Natural killer cell treated with Interleukin-12 subunit alpha and Interleukin-12 subunit beta and Interleukin-15 and Interleukin-18, amount 100 ng/mL, for 72 hours (primary cell): Measurements from ENCODE around the gene TCP10L. TPM values are rescaled to one million over a fixed set of nuclear protein-coding genes. Genes with fewer than 3 reads are reported as not detected.
"Not testable (repeated sequence)": the region's sequence is repeated elsewhere in the genome, so short reads cannot be mapped to it uniquely, and the experiment has no call there.

ENCODE experiments used
- ATAC-seq, 2 donors: fragments of 150-1000 bp; cut with Tn5 transposase in 1 of 2; sonication (Bioruptor Pico), chemical (Tn5 transposase) in 1 of 2; 2 replicates each; pipeline ENCODE4 v1.10.0; 2021
- DNase-seq: peaks from one replicate; pipeline ENCODE4 v3.0.0; 2022; ENCODE audit warnings: low spot score
- H3K27ac Mint-ChIP-seq, 2 donors: 1 replicate in 1 of 2; 2 replicates in 1 of 2; pipeline ENCODE4 v1.8.0; 2022; ENCODE audit warnings: mixed read lengths in 2 of 2, mild to moderate bottlenecking in 1 of 2, moderate library complexity in 1 of 2
- H3K27me3 Mint-ChIP-seq, 2 donors: 1 replicate in 1 of 2; 2 replicates in 1 of 2; pipeline ENCODE4 v1.8.0; 2022; ENCODE audit warnings: mixed read lengths in 2 of 2
- H3K36me3 Mint-ChIP-seq: one replicate; pipeline ENCODE4 v1.8.0; 2022; ENCODE audit warnings: mixed read lengths
- H3K4me1 Mint-ChIP-seq, 2 donors: 1 replicate in 1 of 2; 2 replicates in 1 of 2; pipeline ENCODE4 v1.8.0; 2022; ENCODE audit warnings: low read depth in 2 of 2, mixed read lengths in 2 of 2, mild to moderate bottlenecking in 1 of 2
- H3K4me3 Mint-ChIP-seq: one replicate; pipeline ENCODE4 v1.8.0; 2022; ENCODE audit warnings: mixed read lengths
- H3K9me3 Mint-ChIP-seq: 2 replicates; pipeline ENCODE4 v1.8.0; 2022; ENCODE audit warnings: mixed read lengths
- total RNA-seq, 2 donors: library from RNA; stranded (reverse); gene quantifications; one replicate each; pipeline ENCODE4 v1.2.3, GENCODE V29; 2022

TCP10L gene
- total RNA-seq, 2 donors from 2014 or later: 1.1 to 1.3 TPM

DNA sequence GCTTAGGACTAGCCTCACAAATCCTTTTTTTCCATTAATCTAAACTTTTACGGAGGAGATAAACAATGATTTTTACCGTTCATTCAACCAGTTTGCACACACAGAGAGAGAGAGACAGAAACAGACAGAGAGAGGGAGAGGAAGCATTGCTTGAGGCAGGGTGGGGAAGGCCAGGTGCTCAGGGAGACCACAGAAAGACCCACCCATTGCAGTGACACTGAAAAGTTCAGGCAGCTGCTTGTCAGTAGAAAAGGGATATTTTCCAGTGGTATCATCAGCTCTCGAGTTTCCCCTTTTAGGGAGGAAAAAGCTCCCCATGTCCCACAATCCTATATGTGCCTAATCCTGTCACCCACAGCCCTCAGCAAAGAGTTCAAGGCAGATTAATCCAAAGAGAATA lies 27.2 kb downstream of the TCP10L start:
- Mint-ChIP-seq H3K9me3 (no peaks in the 10 kb centered on the region), H3K27me3 (no peaks in the 10 kb centered on the region), H3K4me3 (no peak overlapping the region), H3K27ac (no peak overlapping the region), H3K36me3 (no peaks in the 10 kb centered on the region), H3K4me1 (peaks cover 0 to 13% of the 10 kb centered on the region in 2 donors)
- ATAC-seq (no peak), DNase-seq (no peak)

DNA sequence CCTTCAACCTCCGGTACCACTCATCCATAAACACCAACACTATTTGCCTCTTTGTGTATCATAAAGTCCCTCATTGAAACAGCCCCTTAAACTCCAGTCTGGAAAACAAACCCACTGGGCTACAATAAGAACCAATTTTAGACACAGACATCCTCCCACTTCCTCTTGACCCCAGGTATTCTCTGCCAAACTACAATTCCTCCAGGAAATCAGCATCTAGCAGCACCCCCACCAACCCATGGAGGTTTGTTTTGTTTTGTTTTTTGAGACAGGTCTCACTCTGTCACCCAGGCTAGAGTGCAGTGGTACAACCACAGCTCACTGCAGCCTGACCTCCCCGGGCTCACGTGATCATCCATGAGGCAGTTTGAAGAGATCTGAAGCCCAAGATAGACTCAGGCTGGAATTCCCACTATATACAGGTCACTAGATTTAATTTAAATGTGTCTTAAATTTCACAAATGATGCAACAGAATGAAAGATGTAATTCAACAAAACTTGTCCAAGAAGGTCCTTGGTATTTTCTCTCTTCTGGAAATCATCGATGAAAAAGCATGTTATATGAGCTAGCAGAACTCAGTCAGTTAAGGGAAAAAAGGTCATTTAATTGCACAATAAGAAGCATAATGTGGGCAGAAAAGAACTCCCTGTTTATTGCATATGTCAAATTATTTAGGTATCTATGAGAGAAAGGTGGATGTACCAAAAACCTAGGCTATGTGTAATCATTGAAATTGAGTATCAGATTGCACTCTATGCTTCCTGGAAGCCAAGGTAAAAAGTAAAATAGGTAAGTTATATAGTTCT lies 30.3 kb downstream of the TCP10L start:
- H3K9me3 Mint-ChIP-seq: no peaks in the 10 kb centered on the region
- peaks cover 0 to 13% of the 10 kb centered on the region in 2 donors for H3K4me1 Mint-ChIP-seq
- no peaks in the 10 kb centered on the region for H3K27me3 Mint-ChIP-seq
- DNase-seq (no peak), ATAC-seq (no peak)
- H3K36me3 Mint-ChIP-seq: no peaks in the 10 kb centered on the region
- no peak overlapping the region for H3K4me3 Mint-ChIP-seq
- H3K27ac Mint-ChIP-seq: no peak overlapping the region

- no peaks in the 10 kb centered on the region for H3K27me3 Mint-ChIP-seq
- H3K4me1 Mint-ChIP-seq: peaks cover 0 to 17% of the 10 kb centered on the region in 2 donors
- H3K27ac Mint-ChIP-seq: no peak overlapping the region
- no peak for DNase-seq
- H3K36me3 Mint-ChIP-seq: no peaks in the 10 kb centered on the region
- H3K9me3 Mint-ChIP-seq: no peaks in the 10 kb centered on the region
- H3K4me3 Mint-ChIP-seq: no peak overlapping the region
- ATAC-seq: no peak
Observed at GRCh38 chr21:32549886-32550285, 35.4 kb downstream of the TCP10L start.

- Mint-ChIP-seq H3K36me3 (no peaks in the 10 kb centered on the region), H3K9me3 (no peaks in the 10 kb centered on the region), H3K27ac (no peak overlapping the region), H3K4me3 (no peak overlapping the region), H3K4me1 (peaks cover 0 to 13% of the 10 kb centered on the region in 2 donors), H3K27me3 (no peaks in the 10 kb centered on the region)
- DNase-seq (no peak), ATAC-seq (no peak)
Observed at GRCh38 chr21:32549440-32549839, 35.9 kb downstream of the TCP10L start.

DNA sequence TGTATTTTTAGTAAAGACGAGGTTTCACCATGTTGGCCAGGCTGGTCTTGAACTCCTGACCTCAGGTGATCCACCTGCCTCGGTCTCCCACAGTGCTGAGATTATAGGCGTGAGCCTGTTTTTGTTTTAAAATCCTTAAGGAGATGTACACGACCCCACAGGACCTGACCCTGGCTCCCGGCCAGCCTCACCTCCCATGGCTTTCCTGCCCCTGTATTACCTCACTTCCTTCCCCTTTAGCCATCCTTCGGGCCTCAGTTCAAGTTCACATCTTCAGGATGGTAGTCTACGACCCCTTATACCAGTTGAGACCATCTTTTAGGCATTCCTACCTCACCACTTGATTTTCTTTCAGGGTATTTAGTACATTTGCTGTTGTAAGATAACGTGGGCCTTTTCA lies 36.3 kb downstream of the TCP10L start:
- no peak for DNase-seq

DNA sequence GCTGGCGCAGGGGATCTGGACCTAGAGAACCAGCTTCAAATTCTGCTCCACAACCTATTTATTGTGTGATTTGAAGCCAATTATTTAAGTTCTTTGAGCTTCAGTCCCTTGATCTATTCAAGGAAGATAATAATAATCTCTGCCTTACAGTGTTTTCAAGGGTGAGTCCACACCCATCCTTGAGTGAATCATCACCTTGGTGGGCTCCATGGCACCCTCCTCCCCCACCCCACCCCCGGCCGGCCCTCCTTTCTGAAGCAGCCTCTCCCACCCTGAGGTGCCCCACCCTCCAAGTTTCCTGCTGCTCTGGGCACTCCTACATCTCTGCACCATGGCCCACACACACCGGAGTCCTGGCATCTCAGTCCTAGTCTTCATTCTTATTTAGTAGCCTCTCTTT lies 38.3 kb downstream of the TCP10L start:
- no peaks in the 10 kb centered on the region for H3K27me3 Mint-ChIP-seq
- no peak overlapping the region for H3K27ac Mint-ChIP-seq
- peaks cover 0 to 15% of the 10 kb centered on the region in 2 donors for H3K4me1 Mint-ChIP-seq
- no peak overlapping the region for H3K4me3 Mint-ChIP-seq
- DNase-seq (no peak), ATAC-seq (no peak)
- no peaks in the 10 kb centered on the region for H3K36me3 Mint-ChIP-seq
- no peaks in the 10 kb centered on the region for H3K9me3 Mint-ChIP-seq

More for the DNA sequence above, 36.3 kb downstream of the TCP10L start:
- no peaks in the 10 kb centered on the region for H3K9me3 Mint-ChIP-seq
- no peak for ATAC-seq
- H3K4me1 Mint-ChIP-seq: peaks cover 0 to 13% of the 10 kb centered on the region in 2 donors
- no peak overlapping the region for H3K4me3 Mint-ChIP-seq
- no peaks in the 10 kb centered on the region for H3K36me3 Mint-ChIP-seq
- H3K27ac Mint-ChIP-seq: no peak overlapping the region
- no peaks in the 10 kb centered on the region for H3K27me3 Mint-ChIP-seq

DNA sequence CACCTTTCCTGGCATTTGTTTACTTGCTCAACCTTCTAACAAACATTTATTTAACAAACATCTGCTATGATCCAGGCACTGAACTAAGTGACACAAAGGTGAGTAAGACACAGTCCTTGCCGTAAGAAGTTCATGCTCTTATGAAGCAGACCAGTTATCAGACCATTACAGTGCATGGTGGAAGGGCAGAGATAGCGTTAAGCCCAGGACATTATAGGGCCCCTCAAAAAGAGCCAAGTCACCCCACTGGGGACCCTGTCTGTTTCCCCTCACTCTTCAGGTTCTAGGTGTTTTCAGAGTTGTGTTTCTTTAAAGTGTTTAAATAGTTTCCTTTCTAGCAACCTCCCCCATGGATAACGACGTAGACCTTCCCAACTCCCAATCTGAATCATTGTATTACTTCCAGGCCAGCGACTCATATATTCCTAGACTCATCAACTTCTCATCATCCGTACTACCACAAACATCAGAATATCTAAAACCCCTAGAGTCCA lies 39.3 kb downstream of the TCP10L start:
- no peak for DNase-seq
- no peak for ATAC-seq
- no peaks in the 10 kb centered on the region for H3K36me3 Mint-ChIP-seq
- H3K4me3 Mint-ChIP-seq: no peak overlapping the region
- H3K9me3 Mint-ChIP-seq: no peaks in the 10 kb centered on the region
- no peak overlapping the region for H3K27ac Mint-ChIP-seq
- H3K4me1 Mint-ChIP-seq: peaks cover 0 to 15% of the 10 kb centered on the region in 2 donors
- H3K27me3 Mint-ChIP-seq: no peaks in the 10 kb centered on the region

- Mint-ChIP-seq H3K4me1 (peaks cover 0 to 15% of the 10 kb centered on the region in 2 donors), H3K4me3 (no peak overlapping the region), H3K27ac (no peak overlapping the region), H3K9me3 (no peaks in the 10 kb centered on the region), H3K27me3 (no peaks in the 10 kb centered on the region), H3K36me3 (no peaks in the 10 kb centered on the region)
- ATAC-seq (no peak), DNase-seq (no peak)
Observed at GRCh38 chr21:32544697-32545096, 40.6 kb downstream of the TCP10L start.

DNA sequence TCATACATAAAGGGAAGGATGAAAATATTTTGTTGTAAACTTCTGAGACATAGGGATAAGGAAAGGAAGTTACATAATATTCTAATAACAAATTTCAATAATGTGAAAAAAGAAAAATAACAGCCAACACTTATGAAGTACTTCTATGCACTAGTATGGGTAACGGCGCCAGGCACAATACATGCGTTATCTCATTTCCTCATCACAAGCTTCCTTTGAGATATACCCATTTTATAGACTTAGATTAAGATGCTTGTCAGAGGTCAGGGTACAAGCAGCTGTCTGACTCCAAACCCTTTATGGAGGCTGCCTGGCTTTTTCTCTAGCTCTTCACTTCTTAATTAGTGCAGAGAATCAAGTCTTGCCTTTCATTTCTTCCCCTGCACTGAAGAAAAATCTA lies 41.3 kb downstream of the TCP10L start:
- Mint-ChIP-seq H3K9me3 (no peaks in the 10 kb centered on the region), H3K27ac (no peak overlapping the region), H3K4me3 (no peak overlapping the region), H3K36me3 (no peaks in the 10 kb centered on the region), H3K4me1 (peaks cover 2 to 18% of the 10 kb centered on the region in 2 donors), H3K27me3 (no peaks in the 10 kb centered on the region)
- DNase-seq (no peak), ATAC-seq (no peak)

- not testable (repeated sequence) for H3K4me3 Mint-ChIP-seq, DNase-seq, H3K9me3 Mint-ChIP-seq, H3K27me3 Mint-ChIP-seq, H3K27ac Mint-ChIP-seq, ATAC-seq, H3K36me3 Mint-ChIP-seq
- peaks cover 11 to 26% of the 10 kb centered on the region in 2 donors for H3K4me1 Mint-ChIP-seq
Observed at GRCh38 chr21:32543056-32543455, 42.3 kb downstream of the TCP10L start.

GRCh38 chr21:32539378-32539777 lies 45.9 kb downstream of the TCP10L start:
- peaks cover 35 to 37% of the 10 kb centered on the region in 2 donors for H3K4me1 Mint-ChIP-seq
- H3K9me3 Mint-ChIP-seq: no peaks in the 10 kb centered on the region
- peak overlapping the region; percentile 48 to 87 for H3K27ac Mint-ChIP-seq
- H3K27me3 Mint-ChIP-seq: no peaks in the 10 kb centered on the region
- H3K36me3 Mint-ChIP-seq: no peaks in the 10 kb centered on the region
- no peak overlapping the region for H3K4me3 Mint-ChIP-seq
- ATAC-seq (no peak), DNase-seq (no peak)

DNA sequence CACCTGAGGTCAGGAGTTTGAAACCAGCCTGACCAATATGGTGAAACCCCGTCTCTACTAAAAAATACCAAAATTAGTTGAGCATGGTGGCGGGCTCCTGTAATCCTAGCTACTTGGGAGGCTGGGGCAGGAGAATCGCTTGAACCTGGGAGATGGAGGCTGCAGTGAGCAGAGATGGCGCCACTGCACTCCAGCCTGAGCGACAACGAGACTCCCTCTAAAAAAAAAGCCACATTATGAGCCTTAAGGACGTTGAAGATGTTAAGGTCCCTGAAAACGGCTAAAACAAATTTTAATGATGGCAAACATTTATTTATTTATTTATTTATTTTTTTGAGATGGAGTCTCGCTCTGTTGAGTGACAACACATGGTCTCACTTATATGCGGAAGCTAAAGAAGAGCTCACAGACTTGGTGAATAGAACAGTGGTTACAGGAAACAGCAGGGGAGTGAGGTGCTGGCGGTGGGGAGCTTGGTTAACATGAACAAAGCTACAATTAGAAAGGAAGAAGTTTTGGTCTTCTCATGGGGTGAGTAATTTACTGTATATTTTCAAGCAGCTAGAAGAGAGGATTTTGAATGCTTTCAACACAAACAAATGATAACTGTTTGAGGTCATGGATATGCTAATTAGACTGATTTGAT lies 47.1 kb downstream of the TCP10L start:
- ATAC-seq (peak; percentile 92 to 95), DNase-seq (peak; percentile 70)
- Mint-ChIP-seq H3K27ac (peak overlapping the region; percentile 48 to 87), H3K9me3 (no peaks in the 10 kb centered on the region), H3K4me3 (peak overlapping the region; percentile 50), H3K4me1 (peaks cover 36 to 37% of the 10 kb centered on the region in 2 donors), H3K36me3 (no peaks in the 10 kb centered on the region), H3K27me3 (no peaks in the 10 kb centered on the region)

GRCh38 chr21:32537569-32537881 lies 47.8 kb downstream of the TCP10L start:
- DNase-seq: no peak
- Mint-ChIP-seq H3K36me3 (no peaks in the 10 kb centered on the region), H3K9me3 (no peaks in the 10 kb centered on the region), H3K4me3 (peak overlapping the region; percentile 70), H3K4me1 (peaks cover 39 to 40% of the 10 kb centered on the region in 2 donors), H3K27ac (peak overlapping the region; percentile 48 to 87), H3K27me3 (no peaks in the 10 kb centered on the region)
- no peak for ATAC-seq

GRCh38 chr21:32535612-32536011 lies 49.7 kb downstream of the TCP10L start:
- DNase-seq: no peak
- Mint-ChIP-seq H3K4me3 (no peak overlapping the region), H3K4me1 (peaks cover 39 to 40% of the 10 kb centered on the region in 2 donors), H3K27me3 (no peaks in the 10 kb centered on the region), H3K9me3 (no peaks in the 10 kb centered on the region), H3K36me3 (no peaks in the 10 kb centered on the region), H3K27ac (no peak overlapping the region)
- no peak for ATAC-seq
